OCI-LY7 (cell line): ENCODE data around the gene RIPK4. TPM values are rescaled to one million over a fixed set of nuclear protein-coding genes. Genes with fewer than 3 reads are reported as not detected.
"Not testable (repeated sequence)": the region's sequence is repeated elsewhere in the genome, so short reads cannot be mapped to it uniquely, and the experiment has no call there.

Experiments
- BruUV-seq: library from RNA; stranded (reverse); fragments of 400-500 nt; replicated peaks from 2 replicates; lab custom pipeline; 2021; lab: Mats Ljungman, UMichigan
- CTCF ChIA-PET: fragments of 300-600 bp; sonication (Branson Sonifier 250); formaldehyde crosslinking; loops from one replicate; lab custom pipeline; 2022; ENCODE audit warnings: antibody characterized with exemption; ENCODE audit not compliant: unreplicated experiment; lab: Charles Lee
- POLR2A ChIA-PET: fragments of 300-600 bp; sonication (Branson Sonifier 250); formaldehyde crosslinking; loops from one replicate; lab custom pipeline; 2022; ENCODE audit warnings: antibody characterized with exemption; lab: Charles Lee
- DNase-seq: peaks from one replicate; pipeline ENCODE4 v3.0.0-alpha.2; 2015; ENCODE audit warnings: low spot score
- H2AFZ ChIP-seq: fragments of 200-600 bp; sonication (generic), shearing (Covaris generic); 2 replicates; pipeline ENCODE4 v1.6.1; 2014; ENCODE audit warnings: mild to moderate bottlenecking, antibody characterized with exemption, low read length, moderate library complexity
- H3K27ac ChIP-seq: fragments of 200-600 bp; sonication (generic); 2 replicates; pipeline ENCODE4 v1.5.1; 2014; ENCODE audit warnings: mixed run types, low read depth, mild to moderate bottlenecking, moderate library complexity, low read length, inconsistent platforms; ENCODE audit not compliant: poor library complexity, severe bottlenecking
- H3K36me3 ChIP-seq: fragments of 200-600 bp; sonication (generic); 2 replicates; pipeline ENCODE4 v1.6.1; 2014; ENCODE audit warnings: mild to moderate bottlenecking, antibody characterized with exemption, low read length, moderate library complexity, mixed read lengths; ENCODE audit not compliant: insufficient read depth
- H3K4me1 ChIP-seq: fragments of 200-600 bp; sonication (generic); 2 replicates; pipeline ENCODE4 v1.5.1; 2014; ENCODE audit warnings: mild to moderate bottlenecking, low read length; ENCODE audit not compliant: insufficient read depth, poor library complexity, severe bottlenecking
- H3K4me2 ChIP-seq: fragments of 200-600 bp; sonication (generic); 2 replicates; pipeline ENCODE4 v1.6.1; 2014; ENCODE audit warnings: mild to moderate bottlenecking, low read length
- H3K4me3 ChIP-seq: fragments of 200-600 bp; sonication (generic); 2 replicates; pipeline ENCODE4 v1.5.1; 2014; ENCODE audit warnings: mild to moderate bottlenecking, low read depth, low read length; ENCODE audit not compliant: poor library complexity, severe bottlenecking
- H3K79me2 ChIP-seq: fragments of 200-600 bp; sonication (generic); 2 replicates; pipeline ENCODE4 v1.6.1; 2016; ENCODE audit warnings: low read depth, mild to moderate bottlenecking, low read length, moderate library complexity, mixed read lengths; ENCODE audit not compliant: insufficient read depth
- H3K9me2 ChIP-seq: fragments of 200-600 bp; sonication (generic); 2 replicates; pipeline ENCODE4 v1.6.1; 2016; ENCODE audit warnings: mild to moderate bottlenecking, low read length, mixed read lengths; ENCODE audit not compliant: insufficient read depth
- H3K9me3 ChIP-seq: fragments of 200-600 bp; sonication (generic); 2 replicates; pipeline ENCODE4 v1.6.1; 2014; ENCODE audit warnings: mild to moderate bottlenecking, mixed run types, low read length, mixed read lengths
- H4K20me1 ChIP-seq: fragments of 200-600 bp; sonication (generic); 2 replicates; pipeline ENCODE4 v1.6.1; 2014; ENCODE audit warnings: mild to moderate bottlenecking, antibody characterized with exemption, low read length, moderate library complexity, mixed read lengths; ENCODE audit not compliant: insufficient read depth
- CTCF ChIP-seq: fragments of 200-600 bp; sonication (generic); conservative IDR thresholded peaks from 2 replicates; pipeline ENCODE4 v1.5.1; 2014; ENCODE audit warnings: mild to moderate bottlenecking, antibody characterized with exemption, low read length, moderate library complexity, mixed read lengths
- EZH2phosphoT487 ChIP-seq: fragments of 200-600 bp; sonication (generic); IDR thresholded peaks from 2 replicates; pipeline ENCODE4 v1.6.1; 2018; ENCODE audit warnings: low read depth, borderline replicate concordance, mild to moderate bottlenecking, mixed run types, antibody characterized with exemption, low read length, moderate library complexity, mixed read lengths
- intact Hi-C: fragments of 100-400 bp; cut with micrococcal nuclease; formaldehyde crosslinking; loops from one replicate; pipeline ENCODE4 v1.10.0; 2022; ENCODE audit not compliant: unreplicated experiment
- total RNA-seq, 2 experiments: library from RNA; depleted of rRNA in 1 of 2; stranded (reverse); fragments of >200 nt in 1 of 2; shearing (Covaris generic) in 1 of 2; gene quantifications; 2 replicates each; pipeline ENCODE4 v1.2.3, GENCODE V29; 2014 to 2022

RIPK4 gene
- total RNA-seq, 2 experiments from 2014 or later = 0.08 to 0.19 TPM

- Histone ChIP-seq H3K27ac (no peak overlapping the region), H3K9me2 (no peaks in the 10 kb centered on the region), H3K9me3 (peaks cover 9% of the 10 kb centered on the region; the same call in 1 of the 2 replicates), H3K4me2 (no peak overlapping the region), H3K4me3 (no peak overlapping the region), H3K4me1 (no peaks in the 10 kb centered on the region), H3K36me3 (peaks cover 26% of the 10 kb centered on the region), H4K20me1 (no peaks in the 10 kb centered on the region), H2AFZ (no peak overlapping the region), H3K79me2 (no peaks in the 10 kb centered on the region)
- TF ChIP-seq EZH2phosphoT487 (no peak), CTCF (no peak)
- intact Hi-C loops = no loop called here
- CTCF ChIA-PET = no interaction called here
- POLR2A ChIA-PET = no interaction called here
- no TSS peak for BruUV-seq
- no peak for DNase-seq
Observed at GRCh38 chr21:41794600-41794999, 27.7 kb upstream of the RIPK4 start.

GRCh38 chr21:41792711-41793110 is 25.9 kb upstream of the RIPK4 start:
- ChIA-PET POLR2A (interaction anchor here (0.6 kb wide), 1 partner anchor 858 kb away, joined by 3 read pairs; no protein-coding TSS in a partner anchor), CTCF (no interaction called here)
- BruUV-seq = no TSS peak
- no peak overlapping the region for H3K4me3 ChIP-seq
- H3K9me2 ChIP-seq = no peaks in the 10 kb centered on the region
- intact Hi-C loops = no loop called here
- no peak for TF ChIP-seq EZH2phosphoT487
- no peak for TF ChIP-seq CTCF
- H3K4me2 ChIP-seq = no peak overlapping the region
- no peaks in the 10 kb centered on the region for H3K79me2 ChIP-seq
- no peak overlapping the region for H3K27ac ChIP-seq
- no peaks in the 10 kb centered on the region for H4K20me1 ChIP-seq
- peaks cover 8% of the 10 kb centered on the region for H3K36me3 ChIP-seq
- no peaks in the 10 kb centered on the region for H3K4me1 ChIP-seq
- no peak for DNase-seq
- H2AFZ ChIP-seq = no peak overlapping the region
- H3K9me3 ChIP-seq = peaks cover 9% of the 10 kb centered on the region; the same call in 1 of the 2 replicates

- Histone ChIP-seq H3K36me3 (no peaks in the 10 kb centered on the region), H3K4me2 (no peak overlapping the region), H4K20me1 (no peaks in the 10 kb centered on the region), H3K9me2 (no peaks in the 10 kb centered on the region), H3K4me1 (no peaks in the 10 kb centered on the region), H3K27ac (no peak overlapping the region), H2AFZ (no peak overlapping the region), H3K4me3 (no peak overlapping the region), H3K79me2 (no peaks in the 10 kb centered on the region), H3K9me3 (no peaks in the 10 kb centered on the region)
- CTCF ChIA-PET = no interaction called here
- DNase-seq = no peak
- POLR2A ChIA-PET = interaction anchor here (0.7 to 0.8 kb wide), 2 partner anchors 159 to 211 kb away, joined by 3 read pairs; no protein-coding TSS in a partner anchor
- intact Hi-C loops = no loop called here
- BruUV-seq = no TSS peak
- TF ChIP-seq EZH2phosphoT487 (no peak), CTCF (no peak)
Observed at GRCh38 chr21:41786509-41786987, 19.7 kb upstream of the RIPK4 start.

GRCh38 chr21:41785262-41785661 is 18.4 kb upstream of the RIPK4 start:
- H3K9me2 ChIP-seq, BruUV-seq, H3K9me3 ChIP-seq, H3K4me2 ChIP-seq, H3K4me1 ChIP-seq, intact Hi-C loops, H3K79me2 ChIP-seq, CTCF ChIA-PET, H4K20me1 ChIP-seq, H2AFZ ChIP-seq, H3K36me3 ChIP-seq, H3K4me3 ChIP-seq, H3K27ac ChIP-seq, DNase-seq: not testable (repeated sequence)
- POLR2A ChIA-PET = interaction anchor here (0.6 to 0.7 kb wide), 2 partner anchors 99 to 135 kb away, joined by 3 read pairs; no protein-coding TSS in a partner anchor
